Left ventricle myocardium superior (tissue), 1 donor: Measurements from ENCODE around the gene ZNF442. TPM values are rescaled to one million over a fixed set of nuclear protein-coding genes. Genes with fewer than 3 reads are reported as not detected.
"Not testable (repeated sequence)": the region's sequence is repeated elsewhere in the genome, so short reads cannot be mapped to it uniquely, and the experiment has no call there.

Experiments
- ATAC-seq: fragments of 200-7000 bp; cut with Tn5 transposase; one replicate; pipeline ENCODE4 v1.9.1; 2020; ENCODE audit warnings: mild to moderate bottlenecking, moderate library complexity
- DNase-seq: peaks from one replicate; pipeline ENCODE4 v3.0.0-alpha.2; 2020
- intact Hi-C: fragments of 100-400 bp; cut with micrococcal nuclease; formaldehyde crosslinking; loops from one replicate; pipeline ENCODE4 v1.11.0; 2022
- total RNA-seq: library from RNA; stranded (reverse); fragmentation: NEBNext Ultra II Directional; extraction: Animal tissue kit (Norgen Biotek cat#: 25700); gene quantifications from one replicate; pipeline ENCODE4 v1.2.1, GENCODE V29; 2021
- donor health status: DM: no; HTN: yes; CAD: no; lungs with severe emphysema.

Gene ZNF442
- total RNA-seq, 1 donor from 2014 or later: 3.5 TPM

- ATAC-seq: peak; percentile 98
- peak; percentile 98 for DNase-seq
- intact Hi-C loops: no loop called here
These were observed 32.0 kb downstream of the ZNF442 start, which contains the start of gene ZNF563 for GRCh38 chr19:12333162-12334159. ZNF563 (minus strand) TSS chr19:12333633; CDS start chr19:12333482, 151 bp downstream.

GRCh38 chr19:12331211-12331941 lies 34.1 kb downstream of the ZNF442 start:
- DNase-seq: no peak

GRCh38 chr19:12330340-12330739 lies 35.1 kb downstream of the ZNF442 start:
- intact Hi-C loops: no loop called here
- DNase-seq: no peak
- no peak for ATAC-seq

More at GRCh38 chr19:12331211-12331941, 34.1 kb downstream of the ZNF442 start:
- ATAC-seq: peak; percentile 42
- intact Hi-C loops: no loop called here

GRCh38 chr19:12325690-12326089 lies 39.8 kb downstream of the ZNF442 start:
- DNase-seq: no peak
- ATAC-seq: no peak
- intact Hi-C loops: no loop called here

- intact Hi-C loops: no loop called here
- DNase-seq (no peak), ATAC-seq (no peak)
These were observed 46.6 kb downstream of the ZNF442 start for GRCh38 chr19:12318782-12319413.

DNA sequence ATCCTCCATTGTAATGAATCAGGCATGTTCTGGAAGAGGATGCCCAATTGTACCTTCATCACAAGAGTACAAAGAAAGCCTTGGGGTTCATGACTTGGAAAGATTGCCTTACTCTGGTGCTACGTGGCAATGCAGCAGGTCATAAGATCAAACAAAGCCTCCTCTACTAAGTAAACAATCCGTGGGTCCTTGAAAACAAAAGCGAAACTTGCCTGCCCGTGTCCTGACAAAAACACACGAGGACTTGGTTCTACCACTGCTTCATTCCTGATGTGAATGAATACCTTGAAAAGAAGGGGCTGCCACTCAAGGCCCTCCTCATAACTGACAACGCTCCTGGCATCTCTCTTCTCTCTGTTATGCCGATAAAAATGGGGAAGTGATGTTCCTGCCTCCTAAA lies 50.9 kb downstream of the ZNF442 start:
- no peak for DNase-seq
- intact Hi-C loops: no loop called here
- ATAC-seq: no peak

DNA sequence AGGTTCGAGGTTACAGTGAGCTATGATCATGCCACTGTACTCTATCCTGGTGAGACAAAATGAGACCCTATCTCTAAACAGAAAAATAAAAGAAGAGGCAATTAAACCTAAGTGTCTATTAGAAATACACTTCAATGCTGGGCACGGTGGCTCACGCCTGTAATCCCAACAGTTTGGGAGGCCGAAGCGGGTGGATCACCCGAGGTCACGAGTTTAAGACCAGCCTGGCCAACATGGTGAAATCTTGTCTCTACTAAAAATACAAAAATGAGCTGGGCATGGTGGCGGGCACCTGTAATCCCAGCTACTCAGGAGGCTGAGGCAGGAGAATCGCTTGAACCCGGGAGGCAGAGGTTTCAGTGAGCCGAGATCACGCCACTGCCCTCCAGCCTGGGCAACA lies 56.6 kb downstream of the ZNF442 start:
- ATAC-seq, DNase-seq, intact Hi-C loops: not testable (repeated sequence)

Other genes starting within 250 kb of the ZNF442 start
- 1.8 TPM for gene ZNF20, start 225.3 kb downstream of the ZNF442 start, total RNA-seq
- gene ZNF625, start 208.9 kb downstream of the ZNF442 start, total RNA-seq: 2.9 TPM
- 5.0 TPM for gene ZNF136, start 202.6 kb downstream of the ZNF442 start, total RNA-seq
- 9.5 TPM for gene ZNF44, start 70.8 kb downstream of the ZNF442 start, total RNA-seq
- 3.7 TPM for gene ZNF563, start 32.0 kb downstream of the ZNF442 start, total RNA-seq
- gene ZNF799, start 35.6 kb upstream of the ZNF442 start, total RNA-seq: 2.0 TPM
- gene ZNF443, start 75.3 kb upstream of the ZNF442 start, total RNA-seq: 2.3 TPM
- 1.6 TPM for gene ZNF709, start 119.1 kb upstream of the ZNF442 start, total RNA-seq
- gene ZNF564, start 185.8 kb upstream of the ZNF442 start, total RNA-seq: 9.6 TPM
- 5.1 TPM for gene ZNF490, start 245.1 kb upstream of the ZNF442 start, total RNA-seq
- 15.5 TPM for gene ZNF791, start 245.2 kb upstream of the ZNF442 start, total RNA-seq